ENCODE results near the gene BCL2L13.
"Not testable (repeated sequence)": the region's sequence is repeated elsewhere in the genome, so short reads cannot be mapped to it uniquely, and the experiment has no call there.

The BCL2L13 gene

GRCh38 chr22:17694752-17695151 is 56.2 kb downstream of the BCL2L13 start:
- no peak for DNase-seq (ENCODE audit: low read depth in 2 of 2)

- DNase-seq (ENCODE audit: low read depth in 2 of 2): no peak
Measured at GRCh38 chr22:17695986-17696385, 57.4 kb downstream of the BCL2L13 start.

- DNase-seq (ENCODE audit: low read depth in 2 of 2): not testable (repeated sequence)
Measured at GRCh38 chr22:17697196-17697595, 58.6 kb downstream of the BCL2L13 start.

- not testable (repeated sequence) for DNase-seq (ENCODE audit: low read depth in 2 of 2)
Measured at GRCh38 chr22:17698276-17698675, 59.7 kb downstream of the BCL2L13 start.

GRCh38 chr22:17698948-17699347 is 60.4 kb downstream of the BCL2L13 start:
- no peak for DNase-seq (ENCODE audit: low read depth in 2 of 2)

- no peak for DNase-seq (ENCODE audit: low read depth in 2 of 2)
Measured at GRCh38 chr22:17699696-17700340, 61.3 kb downstream of the BCL2L13 start.

- no peak for DNase-seq (ENCODE audit: low read depth in 2 of 2)
Measured at GRCh38 chr22:17700778-17701177, 62.2 kb downstream of the BCL2L13 start.

- DNase-seq (ENCODE audit: low read depth in 2 of 2): no peak
Measured at GRCh38 chr22:17703811-17704210, 65.3 kb downstream of the BCL2L13 start.

GRCh38 chr22:17705546-17705945 is 67.0 kb downstream of the BCL2L13 start:
- no peak for DNase-seq (ENCODE audit: low read depth in 2 of 2)

GRCh38 chr22:17705951-17706900 is 67.7 kb downstream of the BCL2L13 start:
- DNase-seq (ENCODE audit: low read depth in 2 of 2): peak; percentile 4 to 17

- no peak for DNase-seq (ENCODE audit: low read depth in 2 of 2)
Measured at GRCh38 chr22:17706947-17707346, 68.4 kb downstream of the BCL2L13 start.

- DNase-seq (ENCODE audit: low read depth in 2 of 2): no peak
Measured at GRCh38 chr22:17707526-17707925, 69.0 kb downstream of the BCL2L13 start.

- no peak for DNase-seq (ENCODE audit: low read depth in 2 of 2)
Measured at GRCh38 chr22:17710023-17710422, 71.5 kb downstream of the BCL2L13 start.

- no peak for DNase-seq (ENCODE audit: low read depth in 2 of 2)
Measured at GRCh38 chr22:17712441-17712840, 73.9 kb downstream of the BCL2L13 start.

GRCh38 chr22:17716529-17716928 is 78.0 kb downstream of the BCL2L13 start:
- DNase-seq (ENCODE audit: low read depth in 2 of 2): no peak

GRCh38 chr22:17717708-17718107 is 79.2 kb downstream of the BCL2L13 start:
- no peak for DNase-seq (ENCODE audit: low read depth in 2 of 2)

- DNase-seq (ENCODE audit: low read depth in 2 of 2): no peak
Measured at GRCh38 chr22:17719911-17720310, 81.4 kb downstream of the BCL2L13 start.

- DNase-seq (ENCODE audit: low read depth in 2 of 2): no peak
Measured at GRCh38 chr22:17724241-17724640, 85.7 kb downstream of the BCL2L13 start.

- no peak for DNase-seq (ENCODE audit: low read depth in 2 of 2)
Measured at GRCh38 chr22:17724678-17725499, 86.3 kb downstream of the BCL2L13 start.

- DNase-seq (ENCODE audit: low read depth in 2 of 2): no peak
Measured at GRCh38 chr22:17725500-17725796, 86.9 kb downstream of the BCL2L13 start.

GRCh38 chr22:17726006-17726927 is 87.7 kb downstream of the BCL2L13 start:
- DNase-seq (ENCODE audit: low read depth in 2 of 2): no peak
